Lower leg skin (tissue), 4 donors: ENCODE data around the gene CELSR3. TPM values are rescaled to one million over a fixed set of nuclear protein-coding genes. Genes with fewer than 3 reads are reported as not detected.

Source experiments
- DNase-seq, 2 donors: peaks; one replicate each; pipeline ENCODE4 v3.0.0-alpha.2; 2019; ENCODE audit warnings: low spot score in 2 of 2
- H3K4me3 ChIP-seq: fragments of 200-600 bp; sonication (generic); 2 replicates; pipeline ENCODE4 v1.5.1; 2017; ENCODE audit warnings: mild to moderate bottlenecking, low read depth; ENCODE audit not compliant: poor library complexity, severe bottlenecking
- POLR2A ChIP-seq, 2 donors: fragments of 450-650 bp; IDR thresholded peaks; one replicate each; pipeline ENCODE4 v1.6.1; 2016 to 2017; ENCODE audit warnings: antibody characterized with exemption in 2 of 2, mild to moderate bottlenecking in 1 of 2, moderate library complexity in 1 of 2
- WGBS, 2 donors: methylation state at CpG; one replicate each; pipeline ENCODE4 v1.1.5; 2018; 5-methylcytosine and 5-hydroxymethylcytosine counted together
- intact Hi-C: fragments of 100-400 bp; cut with DNase I; formaldehyde crosslinking; loops from one replicate; pipeline ENCODE4 v1.15.0; 2023; ENCODE audit warnings: low total_unique reads
- total RNA-seq, 4 donors: library from RNA; depleted of rRNA; stranded (reverse); fragments of >200 nt; gene quantifications; one replicate each; pipeline ENCODE4 v1.1.0, GENCODE V29; 2016
- TF ChIP-seq, protein P1 (sequence below), 3 donors: fragments of 450-650 bp; IDR thresholded peaks; one replicate each; pipeline ENCODE4 v1.5.1; 2016; ENCODE audit warnings: antibody characterized with exemption in 3 of 3, mild to moderate bottlenecking in 3 of 3, moderate library complexity in 2 of 3

Gene CELSR3, protein sequence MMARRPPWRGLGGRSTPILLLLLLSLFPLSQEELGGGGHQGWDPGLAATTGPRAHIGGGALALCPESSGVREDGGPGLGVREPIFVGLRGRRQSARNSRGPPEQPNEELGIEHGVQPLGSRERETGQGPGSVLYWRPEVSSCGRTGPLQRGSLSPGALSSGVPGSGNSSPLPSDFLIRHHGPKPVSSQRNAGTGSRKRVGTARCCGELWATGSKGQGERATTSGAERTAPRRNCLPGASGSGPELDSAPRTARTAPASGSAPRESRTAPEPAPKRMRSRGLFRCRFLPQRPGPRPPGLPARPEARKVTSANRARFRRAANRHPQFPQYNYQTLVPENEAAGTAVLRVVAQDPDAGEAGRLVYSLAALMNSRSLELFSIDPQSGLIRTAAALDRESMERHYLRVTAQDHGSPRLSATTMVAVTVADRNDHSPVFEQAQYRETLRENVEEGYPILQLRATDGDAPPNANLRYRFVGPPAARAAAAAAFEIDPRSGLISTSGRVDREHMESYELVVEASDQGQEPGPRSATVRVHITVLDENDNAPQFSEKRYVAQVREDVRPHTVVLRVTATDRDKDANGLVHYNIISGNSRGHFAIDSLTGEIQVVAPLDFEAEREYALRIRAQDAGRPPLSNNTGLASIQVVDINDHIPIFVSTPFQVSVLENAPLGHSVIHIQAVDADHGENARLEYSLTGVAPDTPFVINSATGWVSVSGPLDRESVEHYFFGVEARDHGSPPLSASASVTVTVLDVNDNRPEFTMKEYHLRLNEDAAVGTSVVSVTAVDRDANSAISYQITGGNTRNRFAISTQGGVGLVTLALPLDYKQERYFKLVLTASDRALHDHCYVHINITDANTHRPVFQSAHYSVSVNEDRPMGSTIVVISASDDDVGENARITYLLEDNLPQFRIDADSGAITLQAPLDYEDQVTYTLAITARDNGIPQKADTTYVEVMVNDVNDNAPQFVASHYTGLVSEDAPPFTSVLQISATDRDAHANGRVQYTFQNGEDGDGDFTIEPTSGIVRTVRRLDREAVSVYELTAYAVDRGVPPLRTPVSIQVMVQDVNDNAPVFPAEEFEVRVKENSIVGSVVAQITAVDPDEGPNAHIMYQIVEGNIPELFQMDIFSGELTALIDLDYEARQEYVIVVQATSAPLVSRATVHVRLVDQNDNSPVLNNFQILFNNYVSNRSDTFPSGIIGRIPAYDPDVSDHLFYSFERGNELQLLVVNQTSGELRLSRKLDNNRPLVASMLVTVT (N-terminal part only)
- total RNA-seq: 1 to 10 TPM in 2 of 4 donors, under 1 TPM in 2; 0.59 to 4.7 (median 1.2) TPM

DNA sequence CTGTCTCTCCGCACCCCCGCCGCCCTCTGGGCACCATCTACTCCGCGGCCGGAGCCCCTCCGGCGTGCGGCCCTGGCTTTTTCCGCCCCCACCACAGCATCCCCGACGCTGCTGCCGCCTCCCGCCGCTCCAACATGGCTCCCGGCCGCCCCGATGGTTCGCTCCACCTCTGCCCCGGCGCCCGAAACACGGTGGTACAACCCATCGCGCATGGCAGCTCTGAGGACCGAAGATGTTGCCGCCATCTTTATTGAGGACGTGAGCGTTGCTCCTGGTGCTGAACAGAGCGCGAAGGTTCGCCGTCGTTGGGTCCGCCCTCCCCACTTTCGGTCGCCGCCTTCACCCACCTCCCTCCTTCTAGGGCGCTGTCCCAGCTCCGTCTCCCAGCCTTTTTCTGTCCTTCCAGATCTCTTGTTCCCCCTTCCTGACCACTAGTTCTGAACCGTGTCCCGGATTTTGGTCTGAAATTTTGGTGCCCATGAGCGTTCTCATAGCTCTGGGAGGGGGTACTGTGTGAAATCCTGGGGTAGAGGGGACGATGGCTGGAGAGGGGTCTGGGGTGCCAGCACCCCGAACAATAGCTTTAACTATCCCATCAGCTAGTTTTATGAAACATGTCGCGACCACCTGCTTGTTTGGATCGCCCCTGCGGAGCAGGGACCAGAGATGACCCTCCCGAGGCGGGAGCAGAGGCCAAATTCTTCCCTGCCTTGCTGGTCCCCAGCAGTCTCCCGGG is at the start of gene CELSR3:
Gene CELSR3 (minus strand): TSS at position 134 of the 736 bp plus-strand sequence. CDS start 252 bp downstream, outside the sequence.
- intact Hi-C loops: no loop called here
- no peak for TF ChIP-seq POLR2A (IDR thresholded peaks at IDR 0.05)
- TF ChIP-seq, protein P1, sequence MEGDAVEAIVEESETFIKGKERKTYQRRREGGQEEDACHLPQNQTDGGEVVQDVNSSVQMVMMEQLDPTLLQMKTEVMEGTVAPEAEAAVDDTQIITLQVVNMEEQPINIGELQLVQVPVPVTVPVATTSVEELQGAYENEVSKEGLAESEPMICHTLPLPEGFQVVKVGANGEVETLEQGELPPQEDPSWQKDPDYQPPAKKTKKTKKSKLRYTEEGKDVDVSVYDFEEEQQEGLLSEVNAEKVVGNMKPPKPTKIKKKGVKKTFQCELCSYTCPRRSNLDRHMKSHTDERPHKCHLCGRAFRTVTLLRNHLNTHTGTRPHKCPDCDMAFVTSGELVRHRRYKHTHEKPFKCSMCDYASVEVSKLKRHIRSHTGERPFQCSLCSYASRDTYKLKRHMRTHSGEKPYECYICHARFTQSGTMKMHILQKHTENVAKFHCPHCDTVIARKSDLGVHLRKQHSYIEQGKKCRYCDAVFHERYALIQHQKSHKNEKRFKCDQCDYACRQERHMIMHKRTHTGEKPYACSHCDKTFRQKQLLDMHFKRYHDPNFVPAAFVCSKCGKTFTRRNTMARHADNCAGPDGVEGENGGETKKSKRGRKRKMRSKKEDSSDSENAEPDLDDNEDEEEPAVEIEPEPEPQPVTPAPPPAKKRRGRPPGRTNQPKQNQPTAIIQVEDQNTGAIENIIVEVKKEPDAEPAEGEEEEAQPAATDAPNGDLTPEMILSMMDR (IDR thresholded peaks at IDR 0.05): no peak
- peak within 1 kb of the TSS; percentile 2 for H3K4me3 ChIP-seq
- peak; percentile 44 to 91 for DNase-seq
- 1 to 3% methylated on average over 29 to 43 of the region's 52 CpGs for WGBS, 2 donors

DNA sequence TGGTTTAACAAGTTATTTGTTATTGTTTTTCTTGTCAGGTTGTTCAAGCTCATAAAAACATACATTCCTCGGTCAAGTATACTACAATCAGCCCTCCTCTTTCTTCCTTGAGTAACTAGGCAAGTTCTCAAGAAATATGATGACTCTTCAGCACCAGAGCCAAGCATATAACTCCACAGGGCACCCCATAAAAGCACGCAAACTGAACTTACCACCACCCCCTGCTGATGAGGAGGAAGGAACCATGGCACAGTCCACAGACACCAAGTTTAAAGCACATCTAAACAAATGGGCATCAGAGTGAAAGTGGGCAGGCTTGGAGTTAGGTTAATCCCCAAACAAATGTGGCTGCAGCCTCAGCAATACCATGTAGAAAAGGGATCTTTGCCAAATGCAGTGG is 49.0 kb upstream of the CELSR3 start:
- H3K4me3 ChIP-seq: no peak overlapping the region
- TF ChIP-seq, protein P1 (IDR thresholded peaks at IDR 0.05): no peak
- no peak for TF ChIP-seq POLR2A (IDR thresholded peaks at IDR 0.05)

DNA sequence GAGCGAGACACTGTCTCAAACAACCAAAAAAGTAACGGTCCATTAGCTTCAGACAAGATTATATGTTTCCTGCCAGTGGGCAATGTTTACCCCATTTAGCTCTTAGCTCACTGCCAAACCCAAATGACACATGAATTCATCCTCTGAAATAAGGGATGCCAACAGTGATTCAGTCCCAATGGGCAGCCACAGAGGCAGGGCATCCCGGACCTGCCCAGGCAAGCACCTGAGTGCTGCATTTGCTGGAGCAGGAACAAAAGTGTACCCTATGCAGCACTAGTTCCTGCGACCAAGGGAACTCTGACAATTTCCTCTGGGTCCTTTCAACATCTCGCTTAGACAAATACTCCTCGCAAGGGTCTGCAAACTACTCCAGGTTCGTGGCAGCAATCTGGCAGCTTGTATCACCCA is 46.4 kb upstream of the CELSR3 start:
- no peak for DNase-seq
- WGBS, 2 donors: 50 to 53% methylated on average over 7 of the region's 7 CpGs

More for the DNA sequence above, 49.0 kb upstream of the CELSR3 start:
- no peak for DNase-seq
- 62 to 65% methylated on average over 2 of the region's 2 CpGs for WGBS, 2 donors
- intact Hi-C loops: no loop called here

DNA sequence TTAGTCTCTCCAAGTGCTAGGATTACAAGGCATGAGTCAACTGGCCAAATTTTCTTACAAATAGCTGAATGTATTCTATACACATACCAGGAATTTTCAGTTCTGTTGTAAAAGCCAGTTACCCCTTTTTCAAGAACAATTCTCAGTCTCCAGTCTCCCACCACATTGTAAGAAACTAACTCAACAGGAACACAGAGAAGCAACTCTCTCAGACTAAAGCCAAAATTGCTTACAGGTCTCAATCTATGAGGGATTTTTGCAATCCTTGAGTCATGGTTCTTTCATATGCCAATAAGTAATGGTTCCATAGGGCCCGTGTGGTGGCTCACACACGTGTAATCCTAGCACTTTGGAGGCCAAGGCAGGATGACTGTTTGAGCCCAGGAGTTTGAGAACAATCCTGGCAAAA is 45.8 kb upstream of the CELSR3 start:
- TF ChIP-seq POLR2A (IDR thresholded peaks at IDR 0.05): no peak
- WGBS, 2 donors: 18 to 21% methylated on average over 2 of the region's 2 CpGs
- no peak for DNase-seq
- H3K4me3 ChIP-seq: no peak overlapping the region
- intact Hi-C loops: no loop called here

More for the DNA sequence above, 46.4 kb upstream of the CELSR3 start:
- H3K4me3 ChIP-seq: no peak overlapping the region
- intact Hi-C loops: no loop called here
- TF ChIP-seq, protein P1 (IDR thresholded peaks at IDR 0.05): no peak
- TF ChIP-seq POLR2A (IDR thresholded peaks at IDR 0.05): no peak

DNA sequence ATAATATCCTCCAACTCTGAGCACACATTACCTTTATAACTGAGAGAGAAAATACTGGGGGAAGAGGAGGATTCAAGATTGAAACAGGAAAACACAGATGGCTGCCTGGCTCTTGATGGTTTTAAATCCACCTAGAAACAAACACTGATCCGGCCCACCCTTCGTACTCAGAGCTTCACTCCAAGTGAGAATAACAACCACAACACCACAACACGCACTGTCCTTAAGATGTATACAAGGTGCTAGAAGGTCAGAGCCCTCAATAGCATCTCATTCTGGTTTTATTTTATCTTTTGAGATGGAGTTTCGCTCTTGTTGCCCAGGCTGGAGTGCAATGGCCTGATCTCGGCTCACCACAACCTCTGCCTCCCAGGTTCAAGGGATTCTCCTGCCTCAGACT is 44.5 kb upstream of the CELSR3 start:
- no peak for DNase-seq
- TF ChIP-seq, protein P1 (IDR thresholded peaks at IDR 0.05): no peak
- no peak for TF ChIP-seq POLR2A (IDR thresholded peaks at IDR 0.05)
- WGBS, 2 donors: 86 to 91% methylated on average over 5 of the region's 5 CpGs
- intact Hi-C loops: no loop called here
- H3K4me3 ChIP-seq: no peak overlapping the region
